Thyroid gland (tissue), 4 donors: ENCODE measurements around the gene MYO5A. TPM values are rescaled to one million over a fixed set of nuclear protein-coding genes. Genes with fewer than 3 reads are reported as not detected.

Source experiments
- DNase-seq, 2 donors: peaks; one replicate each; pipeline ENCODE4 v3.0.0-alpha.2; 2019
- H3K27ac ChIP-seq, 3 donors: fragments of 200-600 bp; sonication (generic); 1 replicate in 2 of 3; 2 replicates in 1 of 3; pipeline ENCODE4 v1.5.1; 2016 to 2019; ENCODE audit warnings: mild to moderate bottlenecking in 1 of 3, moderate library complexity in 1 of 3
- H3K27me3 ChIP-seq: fragments of 200-600 bp; sonication (generic); one replicate; pipeline ENCODE4 v1.5.1; 2019
- H3K36me3 ChIP-seq, 2 donors: fragments of 200-600 bp; sonication (generic); one replicate each; pipeline ENCODE4 v1.5.1; 2016 to 2019
- H3K4me1 ChIP-seq, 2 donors: fragments of 200-600 bp; sonication (generic); one replicate each; pipeline ENCODE4 v1.5.1; 2017 to 2019
- H3K4me3 ChIP-seq, 3 donors: fragments of 200-600 bp; sonication (generic); replicated peaks in 1 of 3; 1 replicate in 2 of 3; 2 replicates in 1 of 3; pipeline ENCODE4 v1.5.1; 2016; ENCODE audit warnings: mild to moderate bottlenecking in 1 of 3
- H3K9me3 ChIP-seq: fragments of 200-600 bp; sonication (generic); one replicate; pipeline ENCODE4 v1.5.1; 2017
- CTCF ChIP-seq, 6 experiments: fragments of 200-600 bp in 3 of 6; fragments of 450-650 bp in 3 of 6; sonication (generic) in 3 of 6; IDR thresholded peaks; one replicate each; pipeline ENCODE4 v1.5.1; 2016 to 2019; ENCODE audit warnings: antibody characterized with exemption in 6 of 6, mild to moderate bottlenecking in 2 of 6, inconsistent platforms in 1 of 6, moderate library complexity in 1 of 6
- POLR2A ChIP-seq, 2 donors: fragments of 450-650 bp; IDR thresholded peaks; one replicate each; pipeline ENCODE4 v1.6.1; 2017; ENCODE audit warnings: antibody characterized with exemption in 2 of 2, mild to moderate bottlenecking in 2 of 2, moderate library complexity in 1 of 2
- WGBS, 2 donors: methylation state at CpG; one replicate each; pipeline ENCODE4 v1.1.5; 2017; 5-methylcytosine and 5-hydroxymethylcytosine counted together
- intact Hi-C: fragments of 100-400 bp; cut with DNase I; formaldehyde crosslinking; loops from one replicate; pipeline ENCODE4 v1.15.1; 2023
- total RNA-seq, 4 donors: library from RNA; depleted of rRNA; stranded (reverse); fragments of >200 nt; gene quantifications; one replicate each; pipeline ENCODE4 v1.2.3, GENCODE V29; 2016

The MYO5A gene
- total RNA-seq, 4 donors from 2014 or later: 23.3 to 44.1 (median 34.7) TPM

GRCh38 chr15:52352086-52352485, 176.6 kb downstream of the MYO5A start:
- DNase-seq: no peak
- intact Hi-C loops: no loop called here
- TF ChIP-seq CTCF (IDR thresholded peaks at IDR 0.05) (no peak), POLR2A (IDR thresholded peaks at IDR 0.05) (no peak)
- Histone ChIP-seq H3K27ac (no peak overlapping the region), H3K4me3 (no peak overlapping the region), H3K36me3 (peaks cover 0 to 9% of the 10 kb centered on the region in 2 donors), H3K9me3 (no peaks in the 10 kb centered on the region), H3K4me1 (no peaks in the 10 kb centered on the region), H3K27me3 (no peaks in the 10 kb centered on the region)
- 91 to 100% methylated on average over 1 of the region's 1 CpG for WGBS, 2 donors

- Histone ChIP-seq H3K36me3 (peaks cover 0 to 9% of the 10 kb centered on the region in 2 donors), H3K4me1 (no peaks in the 10 kb centered on the region), H3K27ac (no peak overlapping the region), H3K9me3 (no peaks in the 10 kb centered on the region), H3K27me3 (no peaks in the 10 kb centered on the region), H3K4me3 (no peak overlapping the region)
- DNase-seq: no peak
- WGBS, 2 donors: 96% methylated on average over 9 of the region's 9 CpGs
- intact Hi-C loops: no loop called here
- no peak for TF ChIP-seq CTCF (IDR thresholded peaks at IDR 0.05)
- TF ChIP-seq POLR2A (IDR thresholded peaks at IDR 0.05): no peak
These were observed 177.3 kb downstream of the MYO5A start for GRCh38 chr15:52351206-52351908.

- TF ChIP-seq CTCF (IDR thresholded peaks at IDR 0.05) (no peak), POLR2A (IDR thresholded peaks at IDR 0.05) (no peak)
- H3K4me1 ChIP-seq: no peaks in the 10 kb centered on the region
- peaks cover 0 to 9% of the 10 kb centered on the region in 2 donors for H3K36me3 ChIP-seq
- no peak overlapping the region for H3K4me3 ChIP-seq
- 94% methylated on average over 2 of the region's 2 CpGs for WGBS, 2 donors
- no peak overlapping the region for H3K27ac ChIP-seq
- H3K27me3 ChIP-seq: no peaks in the 10 kb centered on the region
- H3K9me3 ChIP-seq: no peaks in the 10 kb centered on the region
- intact Hi-C loops: no loop called here
- DNase-seq: no peak
These were observed 178.3 kb downstream of the MYO5A start for GRCh38 chr15:52350423-52350822.

- H3K4me3 ChIP-seq: no peak overlapping the region
- no peak for TF ChIP-seq CTCF (IDR thresholded peaks at IDR 0.05)
- no peak for TF ChIP-seq POLR2A (IDR thresholded peaks at IDR 0.05)
- H3K27ac ChIP-seq: no peak overlapping the region
- no peak for DNase-seq
- no peaks in the 10 kb centered on the region for H3K4me1 ChIP-seq
- intact Hi-C loops: no loop called here
- H3K27me3 ChIP-seq: no peaks in the 10 kb centered on the region
- H3K36me3 ChIP-seq: peaks cover 0 to 13% of the 10 kb centered on the region in 2 donors
- H3K9me3 ChIP-seq: no peaks in the 10 kb centered on the region
- 88 to 91% methylated on average over 6 of the region's 6 CpGs for WGBS, 2 donors
These were observed 179.5 kb downstream of the MYO5A start for GRCh38 chr15:52349052-52349700.

GRCh38 chr15:52348056-52348745, 180.5 kb downstream of the MYO5A start:
- H3K9me3 ChIP-seq: no peaks in the 10 kb centered on the region
- no peak overlapping the region for H3K4me3 ChIP-seq
- peak; percentile 35 to 37 for DNase-seq
- WGBS, 2 donors: 88 to 90% methylated on average over 5 of the region's 5 CpGs
- H3K36me3 ChIP-seq: peaks cover 0 to 7% of the 10 kb centered on the region in 2 donors
- no peak overlapping the region for H3K27ac ChIP-seq
- intact Hi-C loops: no loop called here
- H3K4me1 ChIP-seq: no peaks in the 10 kb centered on the region
- TF ChIP-seq POLR2A (IDR thresholded peaks at IDR 0.05): no peak
- no peaks in the 10 kb centered on the region for H3K27me3 ChIP-seq
